PC-9 (cell line): ENCODE measurements around the gene ACSL1. TPM values are rescaled to one million over a fixed set of nuclear protein-coding genes. Genes with fewer than 3 reads are reported as not detected.

Experiments
- BruUV-seq: library from RNA; stranded (reverse); fragments of 400-500 nt; replicated peaks from 2 replicates; lab custom pipeline; 2021; lab: Mats Ljungman, UMichigan
- CTCF ChIA-PET: fragments of 300-600 bp; sonication (Branson Sonifier 250); formaldehyde crosslinking; loops from one replicate; lab custom pipeline; 2022; ENCODE audit warnings: antibody characterized with exemption; lab: Charles Lee
- POLR2A ChIA-PET: fragments of 300-600 bp; sonication (Branson Sonifier 250); formaldehyde crosslinking; loops from one replicate; lab custom pipeline; 2022; ENCODE audit warnings: antibody characterized with exemption; ENCODE audit not compliant: unreplicated experiment; lab: Charles Lee
- DNase-seq, 2 experiments: peaks; one replicate each; pipeline versions ENCODE4 v3.0.0 to v3.0.0-alpha.2; 2015 to 2022; ENCODE audit warnings: mixed read lengths in 1 of 2
- H2AFZ ChIP-seq: fragments of 200-600 bp; sonication (generic); 2 replicates; pipeline ENCODE4 v1.8.1; 2017; ENCODE audit warnings: antibody characterized with exemption
- H3F3A ChIP-seq: fragments of 200-600 bp; sonication (generic); 2 replicates; pipeline ENCODE4 v1.8.1; 2017; ENCODE audit warnings: antibody characterized with exemption, mild to moderate bottlenecking, low read depth; ENCODE audit not compliant: insufficient read depth
- H3K27ac ChIP-seq: fragments of 200-600 bp; sonication (generic); 2 replicates; pipeline ENCODE4 v1.6.1; 2016; ENCODE audit warnings: mixed run types
- H3K27me3 ChIP-seq: fragments of 200-600 bp; sonication (generic); 2 replicates; pipeline ENCODE4 v1.6.1; 2016; ENCODE audit warnings: low read depth, mixed run types; ENCODE audit not compliant: insufficient read depth
- H3K36me3 ChIP-seq: fragments of 200-600 bp; sonication (generic); 2 replicates; pipeline ENCODE4 v1.6.1; 2016; ENCODE audit warnings: low read depth, mixed run types
- H3K4me1 ChIP-seq: fragments of 200-600 bp; sonication (generic); replicated peaks from 2 replicates; pipeline ENCODE4 v1.6.1; 2016; ENCODE audit warnings: mixed run types; ENCODE audit not compliant: insufficient read depth
- H3K4me2 ChIP-seq: fragments of 200-600 bp; sonication (generic); 2 replicates; pipeline ENCODE4 v1.6.1; 2017; ENCODE audit warnings: mixed run types
- H3K4me3 ChIP-seq: fragments of 200-600 bp; sonication (generic); 2 replicates; pipeline ENCODE4 v1.6.1; 2016; ENCODE audit warnings: mixed run types
- H3K79me2 ChIP-seq: fragments of 200-600 bp; sonication (generic); 2 replicates; pipeline ENCODE4 v1.6.1; 2017; ENCODE audit warnings: low read depth, mixed run types
- H3K9me2 ChIP-seq: fragments of 200-600 bp; sonication (generic); 2 replicates; pipeline ENCODE4 v1.8.1; 2017; ENCODE audit warnings: mild to moderate bottlenecking; ENCODE audit not compliant: insufficient read depth
- H3K9me3 ChIP-seq: fragments of 200-600 bp; sonication (generic); 2 replicates; pipeline ENCODE4 v1.8.1; 2016; ENCODE audit warnings: low read depth; ENCODE audit not compliant: insufficient read depth
- H4K20me1 ChIP-seq: fragments of 200-600 bp; sonication (generic); 2 replicates; pipeline ENCODE4 v1.8.1; 2017; ENCODE audit not compliant: insufficient read depth
- EZH2 ChIP-seq: fragments of 200-600 bp; sonication (generic); IDR thresholded peaks from 2 replicates; pipeline ENCODE4 v1.8.0; 2017; ENCODE audit warnings: antibody characterized with exemption, low read depth
- intact Hi-C: fragments of 100-400 bp; cut with micrococcal nuclease; formaldehyde crosslinking; loops from one replicate; pipeline ENCODE4 v1.10.0; 2022; ENCODE audit not compliant: unreplicated experiment
- total RNA-seq: library from RNA; stranded (reverse); gene quantifications from 2 replicates; pipeline ENCODE4 v1.2.3, GENCODE V29; 2021
- TF ChIP-seq, protein P1 (sequence below): fragments of 200-600 bp; sonication (generic); conservative IDR thresholded peaks from 2 replicates; pipeline ENCODE4 v1.6.1; 2017; ENCODE audit warnings: mixed run types, antibody characterized with exemption, mild to moderate bottlenecking, moderate library complexity

Gene ACSL1
- total RNA-seq, 1 experiment from 2014 or later, result 96.6 TPM

DNA sequence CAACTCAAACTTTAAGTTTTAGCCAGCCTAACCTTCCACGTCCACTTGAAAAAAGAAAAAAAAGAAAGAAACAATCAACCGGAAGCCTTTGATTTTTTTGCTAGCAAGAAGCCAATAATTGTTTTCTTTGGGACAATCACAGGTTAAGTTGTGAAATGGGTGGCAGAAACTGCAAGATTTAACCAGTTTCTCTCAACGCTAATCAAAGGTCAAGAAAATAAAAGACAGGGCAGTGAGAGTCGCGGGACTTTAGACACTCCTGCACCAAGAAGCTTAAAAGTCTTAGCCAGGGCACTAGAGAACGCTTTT is 1.0 kb downstream of the ACSL1 start:
- Histone ChIP-seq H3K9me3 (no peaks in the 10 kb centered on the region), H3K4me3 (peak overlapping the region; percentile 66), H3K27me3 (no peaks in the 10 kb centered on the region), H3F3A (no peaks in the 10 kb centered on the region), H3K4me1 (peaks cover 24% of the 10 kb centered on the region; the same call in 1 of the 2 replicates), H3K79me2 (peaks cover 53% of the 10 kb centered on the region), H3K27ac (no peak overlapping the region), H3K4me2 (peak overlapping the region; percentile 81), H4K20me1 (no peaks in the 10 kb centered on the region), H2AFZ (peak overlapping the region; percentile 76), H3K36me3 (no peaks in the 10 kb centered on the region), H3K9me2 (no peaks in the 10 kb centered on the region)
- intact Hi-C loops, result loop anchor here (10.0 kb wide), 2 partner anchors 70 to 160 kb away; no protein-coding TSS in a partner anchor
- no TSS peak for BruUV-seq
- POLR2A ChIA-PET, result no interaction called here
- TF ChIP-seq, protein P1, sequence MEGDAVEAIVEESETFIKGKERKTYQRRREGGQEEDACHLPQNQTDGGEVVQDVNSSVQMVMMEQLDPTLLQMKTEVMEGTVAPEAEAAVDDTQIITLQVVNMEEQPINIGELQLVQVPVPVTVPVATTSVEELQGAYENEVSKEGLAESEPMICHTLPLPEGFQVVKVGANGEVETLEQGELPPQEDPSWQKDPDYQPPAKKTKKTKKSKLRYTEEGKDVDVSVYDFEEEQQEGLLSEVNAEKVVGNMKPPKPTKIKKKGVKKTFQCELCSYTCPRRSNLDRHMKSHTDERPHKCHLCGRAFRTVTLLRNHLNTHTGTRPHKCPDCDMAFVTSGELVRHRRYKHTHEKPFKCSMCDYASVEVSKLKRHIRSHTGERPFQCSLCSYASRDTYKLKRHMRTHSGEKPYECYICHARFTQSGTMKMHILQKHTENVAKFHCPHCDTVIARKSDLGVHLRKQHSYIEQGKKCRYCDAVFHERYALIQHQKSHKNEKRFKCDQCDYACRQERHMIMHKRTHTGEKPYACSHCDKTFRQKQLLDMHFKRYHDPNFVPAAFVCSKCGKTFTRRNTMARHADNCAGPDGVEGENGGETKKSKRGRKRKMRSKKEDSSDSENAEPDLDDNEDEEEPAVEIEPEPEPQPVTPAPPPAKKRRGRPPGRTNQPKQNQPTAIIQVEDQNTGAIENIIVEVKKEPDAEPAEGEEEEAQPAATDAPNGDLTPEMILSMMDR, result no peak
- no peak for TF ChIP-seq EZH2
- no peak for DNase-seq
- CTCF ChIA-PET, result interaction anchor here (0.7 kb wide), 1 partner anchor 78 kb away, joined by 3 read pairs; no protein-coding TSS in a partner anchor

DNA sequence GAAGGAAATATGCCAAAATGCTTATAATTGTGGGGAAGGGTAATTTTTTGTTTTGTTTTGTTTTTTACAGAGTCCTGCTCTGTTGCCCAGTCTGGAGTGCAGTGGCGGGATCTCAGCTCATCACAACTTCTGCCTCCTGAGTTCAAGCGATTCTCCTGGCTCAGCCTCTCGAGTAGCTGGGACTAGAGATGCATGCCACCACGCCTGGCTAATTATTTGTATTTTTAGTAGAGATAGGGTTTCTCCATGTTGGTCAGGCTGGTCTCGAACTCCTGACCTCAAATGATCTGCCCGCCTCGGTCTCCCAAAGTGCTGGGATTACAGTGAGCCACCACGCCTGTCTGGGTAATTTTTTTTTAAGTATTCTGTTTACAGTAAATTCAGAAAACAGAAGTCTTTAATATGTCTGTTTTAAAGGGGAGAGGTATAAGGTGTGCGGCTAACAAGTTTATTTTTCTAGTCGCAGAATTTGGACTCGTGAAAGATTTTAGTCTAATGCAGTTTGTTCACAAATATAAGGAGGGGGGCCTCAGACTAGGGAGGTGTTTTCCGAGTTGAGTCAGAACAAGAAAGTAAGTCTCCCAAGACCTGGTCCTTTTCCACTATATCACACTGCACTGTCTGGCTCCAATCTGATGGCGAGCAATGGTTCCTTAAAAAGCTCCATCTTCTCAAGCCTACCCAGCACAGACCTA is 1.5 kb downstream of the ACSL1 start:
- no peaks in the 10 kb centered on the region for H4K20me1 ChIP-seq
- POLR2A ChIA-PET, result interaction anchor here (0.6 kb wide), 1 partner anchor 11 kb away, joined by 3 read pairs; no protein-coding TSS in a partner anchor
- peak overlapping the region; percentile 66 for H3K4me3 ChIP-seq
- H3F3A ChIP-seq, result no peaks in the 10 kb centered on the region
- H3K36me3 ChIP-seq, result no peaks in the 10 kb centered on the region
- no peaks in the 10 kb centered on the region for H3K9me3 ChIP-seq
- no peaks in the 10 kb centered on the region for H3K9me2 ChIP-seq
- intact Hi-C loops, result loop anchor here (10.0 kb wide), 2 partner anchors 71 to 161 kb away; no protein-coding TSS in a partner anchor
- H3K27me3 ChIP-seq, result no peaks in the 10 kb centered on the region
- no peak overlapping the region for H3K27ac ChIP-seq
- no peak for DNase-seq
- peak overlapping the region; percentile 81 for H3K4me2 ChIP-seq
- no peak for TF ChIP-seq EZH2
- TF ChIP-seq, protein P1, result no peak
- peaks cover 58% of the 10 kb centered on the region for H3K79me2 ChIP-seq
- peak overlapping the region; percentile 76 for H2AFZ ChIP-seq
- CTCF ChIA-PET, result no interaction called here
- H3K4me1 ChIP-seq, result peaks cover 24% of the 10 kb centered on the region; the same call in 1 of the 2 replicates
- BruUV-seq, result TSS peak; percentile 26

- ChIA-PET POLR2A (interaction anchor here (0.5 kb wide), 1 partner anchor 204 kb away, joined by 3 read pairs; no protein-coding TSS in a partner anchor), CTCF (no interaction called here)
- no peak for TF ChIP-seq EZH2
- TF ChIP-seq, protein P1, result no peak
- Histone ChIP-seq H3K27me3 (no peaks in the 10 kb centered on the region), H3K4me1 (peaks cover 24% of the 10 kb centered on the region; the same call in 1 of the 2 replicates), H2AFZ (no peak overlapping the region), H3K36me3 (no peaks in the 10 kb centered on the region), H3K27ac (no peak overlapping the region), H3K79me2 (peaks cover 68% of the 10 kb centered on the region), H3K9me2 (no peaks in the 10 kb centered on the region), H3K4me2 (no peak overlapping the region), H3F3A (no peaks in the 10 kb centered on the region), H4K20me1 (no peaks in the 10 kb centered on the region), H3K9me3 (no peaks in the 10 kb centered on the region), H3K4me3 (no peak overlapping the region)
- intact Hi-C loops, result loop anchor here (10.0 kb wide), 2 partner anchors 72 to 162 kb away; no protein-coding TSS in a partner anchor
- no peak for DNase-seq
- no TSS peak for BruUV-seq
Observed at GRCh38 chr4:184823014-184823413, 2.8 kb downstream of the ACSL1 start.
